Tibial nerve (tissue), 4 donors: ENCODE results near the gene B3GALT2. TPM values are rescaled to one million over a fixed set of nuclear protein-coding genes. Genes with fewer than 3 reads are reported as not detected.

Source experiments
- DNase-seq, 2 donors: peaks; one replicate each; pipeline ENCODE4 v3.0.0-alpha.2; 2019; ENCODE audit warnings: low spot score in 2 of 2
- H3K27ac ChIP-seq, 4 donors: fragments of 200-600 bp; sonication (generic) in 3 of 4; one replicate each; pipeline ENCODE4 v1.5.1; 2017 to 2019; ENCODE audit warnings: mild to moderate bottlenecking in 1 of 4
- H3K27me3 ChIP-seq, 2 donors: fragments of 200-600 bp; sonication (generic) in 1 of 2; one replicate each; pipeline versions ENCODE4 v1.5.1 to v1.6.0; 2017 to 2019
- H3K36me3 ChIP-seq, 3 donors: fragments of 200-600 bp; sonication (generic); one replicate each; pipeline ENCODE4 v1.5.1; 2018 to 2019
- H3K4me1 ChIP-seq, 4 donors: fragments of 200-600 bp; sonication (generic) in 3 of 4; one replicate each; pipeline ENCODE4 v1.5.1; 2017 to 2019
- H3K4me3 ChIP-seq, 4 donors: fragments of 200-600 bp; sonication (generic) in 3 of 4; one replicate each; pipeline ENCODE4 v1.5.1; 2017 to 2019; ENCODE audit warnings: mild to moderate bottlenecking in 1 of 4, moderate library complexity in 1 of 4
- H3K9me3 ChIP-seq, 4 donors: fragments of 200-600 bp; sonication (generic) in 3 of 4; one replicate each; pipeline ENCODE4 v1.5.1; 2017 to 2019
- EP300 ChIP-seq, 2 donors: sonication (generic); formaldehyde crosslinking; IDR thresholded peaks; one replicate each; pipeline ENCODE4 v1.6.1; 2017; ENCODE audit warnings: antibody characterized with exemption in 2 of 2, mild to moderate bottlenecking in 1 of 2
- POLR2A ChIP-seq, 2 donors: fragments of 450-650 bp; IDR thresholded peaks; one replicate each; pipeline ENCODE4 v1.6.1; 2017; ENCODE audit warnings: antibody characterized with exemption in 2 of 2, mild to moderate bottlenecking in 2 of 2, moderate library complexity in 2 of 2
- WGBS, 2 donors: methylation state at CpG; one replicate each; pipeline ENCODE4 v1.1.5; 2018; 5-methylcytosine and 5-hydroxymethylcytosine counted together
- total RNA-seq, 4 donors: library from RNA; depleted of rRNA; stranded (reverse); fragments of >200 nt; gene quantifications; one replicate each; pipeline ENCODE4 v1.1.0, GENCODE V29; 2016
- TF ChIP-seq, protein P1 (sequence below), 5 experiments: fragments of 200-600 bp in 3 of 5; fragments of 450-650 bp in 2 of 5; sonication (generic) in 3 of 5; IDR thresholded peaks; one replicate each; pipeline ENCODE4 v1.5.1; 2016 to 2019; ENCODE audit warnings: antibody characterized with exemption in 5 of 5, mild to moderate bottlenecking in 3 of 5, moderate library complexity in 2 of 5

B3GALT2 gene
- total RNA-seq, 4 donors from 2014 or later: 3.9 to 11.7 (median 6.3) TPM

DNA sequence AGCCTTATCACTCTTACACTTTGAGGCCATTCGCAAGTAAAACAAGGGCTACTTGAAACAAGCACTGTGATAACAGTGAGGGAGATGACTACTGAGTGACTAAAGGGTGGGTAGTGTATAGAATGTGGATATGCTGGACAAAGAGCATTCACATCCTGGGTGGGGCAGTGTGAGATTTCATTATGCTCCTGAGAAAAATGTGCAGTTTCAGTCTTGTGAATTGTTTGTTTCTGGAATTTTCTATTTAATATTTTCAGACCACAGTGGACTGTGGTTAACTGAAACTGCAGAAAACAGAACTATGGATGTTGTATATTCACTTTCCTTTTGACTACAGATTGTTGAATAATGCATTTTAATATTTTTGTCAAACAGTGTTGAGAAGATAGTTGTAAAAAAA is 25.1 kb upstream of the B3GALT2 start:
- H3K4me3 ChIP-seq: no peak overlapping the region
- DNase-seq: no peak
- peaks cover 0 to 11% (median 0%) of the 10 kb centered on the region in 4 donors for H3K4me1 ChIP-seq
- peaks cover 0 to 63% (median 0%) of the 10 kb centered on the region in 3 donors for H3K36me3 ChIP-seq
- 52 to 55% methylated on average over 1 of the region's 1 CpG for WGBS, 2 donors
- TF ChIP-seq POLR2A (IDR thresholded peaks at IDR 0.05) (no peak), EP300 (IDR thresholded peaks at IDR 0.05) (no peak)
- TF ChIP-seq, protein P1, sequence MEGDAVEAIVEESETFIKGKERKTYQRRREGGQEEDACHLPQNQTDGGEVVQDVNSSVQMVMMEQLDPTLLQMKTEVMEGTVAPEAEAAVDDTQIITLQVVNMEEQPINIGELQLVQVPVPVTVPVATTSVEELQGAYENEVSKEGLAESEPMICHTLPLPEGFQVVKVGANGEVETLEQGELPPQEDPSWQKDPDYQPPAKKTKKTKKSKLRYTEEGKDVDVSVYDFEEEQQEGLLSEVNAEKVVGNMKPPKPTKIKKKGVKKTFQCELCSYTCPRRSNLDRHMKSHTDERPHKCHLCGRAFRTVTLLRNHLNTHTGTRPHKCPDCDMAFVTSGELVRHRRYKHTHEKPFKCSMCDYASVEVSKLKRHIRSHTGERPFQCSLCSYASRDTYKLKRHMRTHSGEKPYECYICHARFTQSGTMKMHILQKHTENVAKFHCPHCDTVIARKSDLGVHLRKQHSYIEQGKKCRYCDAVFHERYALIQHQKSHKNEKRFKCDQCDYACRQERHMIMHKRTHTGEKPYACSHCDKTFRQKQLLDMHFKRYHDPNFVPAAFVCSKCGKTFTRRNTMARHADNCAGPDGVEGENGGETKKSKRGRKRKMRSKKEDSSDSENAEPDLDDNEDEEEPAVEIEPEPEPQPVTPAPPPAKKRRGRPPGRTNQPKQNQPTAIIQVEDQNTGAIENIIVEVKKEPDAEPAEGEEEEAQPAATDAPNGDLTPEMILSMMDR (IDR thresholded peaks at IDR 0.05): no peak
- peaks cover 0 to 11% (median 0%) of the 10 kb centered on the region in 4 donors for H3K9me3 ChIP-seq
- peak overlapping the region in 2 of 4 donors; percentile 2 to 61 for H3K27ac ChIP-seq
- H3K27me3 ChIP-seq: no peaks in the 10 kb centered on the region

DNA sequence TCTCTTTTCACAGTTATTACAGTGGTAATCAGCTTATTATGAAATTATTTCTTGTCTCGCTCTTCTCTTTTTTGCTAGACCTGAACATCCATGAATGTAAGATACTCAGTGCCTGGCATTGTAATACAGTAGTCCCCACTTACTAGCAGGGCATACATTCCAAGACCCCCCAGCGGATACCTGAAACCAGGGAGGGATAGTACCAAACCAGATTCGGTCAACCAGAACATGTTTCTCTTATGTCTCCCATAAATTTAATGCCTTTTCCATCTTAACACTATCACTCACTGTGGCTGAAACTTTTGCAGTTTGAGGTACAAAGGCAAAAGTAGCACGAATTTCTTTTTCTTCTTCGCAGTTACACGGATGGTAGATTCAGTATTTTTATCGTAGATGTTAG is 24.6 kb upstream of the B3GALT2 start:
- Histone ChIP-seq H3K27ac (peak overlapping the region in 1 of 4 donors; percentile 61), H3K4me1 (peaks cover 0 to 11% (median 0%) of the 10 kb centered on the region in 4 donors), H3K36me3 (peaks cover 0 to 64% (median 0%) of the 10 kb centered on the region in 3 donors), H3K27me3 (no peaks in the 10 kb centered on the region), H3K4me3 (no peak overlapping the region), H3K9me3 (peaks cover 0 to 11% (median 0%) of the 10 kb centered on the region in 4 donors)
- no peak for DNase-seq
- TF ChIP-seq POLR2A (IDR thresholded peaks at IDR 0.05): no peak
- no peak for TF ChIP-seq EP300 (IDR thresholded peaks at IDR 0.05)
- TF ChIP-seq, protein P1 (IDR thresholded peaks at IDR 0.05): no peak
- WGBS, 2 donors: 95 to 98% methylated on average over 7 of the region's 7 CpGs

DNA sequence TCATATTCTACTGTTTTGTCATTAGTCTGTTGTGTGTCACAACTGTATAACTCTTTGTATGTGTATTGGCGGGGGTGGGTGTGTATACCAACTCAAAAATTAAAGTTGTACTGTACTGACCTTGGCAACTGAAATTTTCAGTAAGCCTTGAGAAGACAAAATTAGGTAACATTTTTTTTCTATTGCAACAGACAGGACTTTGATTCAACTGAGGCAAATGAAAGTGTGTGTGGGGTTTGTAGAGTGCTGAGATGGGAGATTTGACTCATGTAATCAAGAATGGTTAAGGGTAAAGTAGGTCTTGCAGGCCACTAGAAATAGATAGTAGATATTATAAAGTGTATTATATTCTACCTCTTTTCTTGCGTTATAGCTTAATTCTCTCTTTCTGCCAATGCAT is 14.6 kb upstream of the B3GALT2 start:
- 93 to 96% methylated on average over 2 of the region's 2 CpGs for WGBS, 2 donors
- Histone ChIP-seq H3K9me3 (no peaks in the 10 kb centered on the region), H3K27ac (no peak overlapping the region), H3K36me3 (peaks cover 0 to 16% (median 0%) of the 10 kb centered on the region in 3 donors), H3K4me1 (peaks cover 0 to 7% (median 0%) of the 10 kb centered on the region in 4 donors), H3K27me3 (no peaks in the 10 kb centered on the region), H3K4me3 (no peak overlapping the region)
- no peak for DNase-seq
- no peak for TF ChIP-seq EP300 (IDR thresholded peaks at IDR 0.05)
- TF ChIP-seq, protein P1 (IDR thresholded peaks at IDR 0.05): no peak
- TF ChIP-seq POLR2A (IDR thresholded peaks at IDR 0.05): no peak

DNA sequence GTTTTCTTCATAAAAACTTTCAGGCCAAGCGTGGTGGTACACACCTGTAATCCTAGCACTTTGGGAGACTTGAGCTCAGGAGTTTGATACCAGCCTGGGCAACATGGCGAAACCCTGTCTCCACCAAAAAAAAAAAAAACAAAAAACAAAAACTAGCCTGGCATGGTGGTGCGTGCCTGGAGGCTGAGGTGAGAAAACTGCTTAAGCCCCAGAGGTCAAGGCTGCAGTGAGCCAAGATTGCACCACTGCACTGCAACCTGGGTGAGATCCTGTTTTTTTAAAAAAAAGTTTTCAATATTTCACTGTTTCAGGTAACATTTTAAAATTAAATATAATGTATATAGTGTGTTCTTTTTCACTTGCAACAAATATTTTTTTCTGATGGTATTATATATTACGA is 13.5 kb upstream of the B3GALT2 start:
- Histone ChIP-seq H3K9me3 (no peaks in the 10 kb centered on the region), H3K27me3 (no peaks in the 10 kb centered on the region), H3K36me3 (peaks cover 0 to 6% (median 0%) of the 10 kb centered on the region in 3 donors), H3K27ac (no peak overlapping the region), H3K4me1 (peaks cover 0 to 7% (median 0%) of the 10 kb centered on the region in 4 donors), H3K4me3 (no peak overlapping the region)
- TF ChIP-seq POLR2A (IDR thresholded peaks at IDR 0.05): no peak
- TF ChIP-seq EP300 (IDR thresholded peaks at IDR 0.05): no peak
- TF ChIP-seq, protein P1 (IDR thresholded peaks at IDR 0.05): no peak
- no peak for DNase-seq
- 94 to 99% methylated on average over 4 of the region's 4 CpGs for WGBS, 2 donors

DNA sequence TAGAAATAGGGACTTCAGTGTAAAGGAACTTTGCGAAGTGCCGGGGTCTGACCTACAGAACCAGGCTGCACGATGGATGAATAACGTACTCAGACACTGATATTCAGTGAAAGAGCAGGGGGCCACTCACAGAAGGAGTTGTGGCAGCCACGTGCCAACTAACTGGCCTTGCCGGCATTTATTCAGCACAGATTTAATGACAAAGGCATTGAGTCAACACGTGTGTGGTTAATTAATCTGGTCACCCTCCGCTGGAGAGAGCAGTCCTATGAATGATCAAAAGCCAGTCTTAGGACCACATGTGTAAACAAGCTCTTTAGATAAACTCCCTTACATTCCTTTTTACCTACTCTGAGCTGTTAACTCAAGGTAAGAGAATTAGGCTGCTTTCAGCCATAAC is 6.2 kb upstream of the B3GALT2 start:
- peaks cover 0 to 17% (median 0%) of the 10 kb centered on the region in 3 donors for H3K36me3 ChIP-seq
- DNase-seq: no peak
- peaks cover 0 to 36% (median 13%) of the 10 kb centered on the region in 4 donors for H3K4me1 ChIP-seq
- H3K27ac ChIP-seq: no peak overlapping the region
- H3K27me3 ChIP-seq: no peaks in the 10 kb centered on the region
- 97 to 98% methylated on average over 8 of the region's 8 CpGs for WGBS, 2 donors
- no peak overlapping the region for H3K4me3 ChIP-seq
- H3K9me3 ChIP-seq: peaks cover 0 to 6% (median 0%) of the 10 kb centered on the region in 4 donors
- TF ChIP-seq, protein P1 (IDR thresholded peaks at IDR 0.05): no peak
- no peak for TF ChIP-seq EP300 (IDR thresholded peaks at IDR 0.05)
- TF ChIP-seq POLR2A (IDR thresholded peaks at IDR 0.05): no peak
